DND-41 (cell line): ENCODE data around the gene NXPE3.
"Not testable (repeated sequence)": the region's sequence is repeated elsewhere in the genome, so short reads cannot be mapped to it uniquely, and the experiment has no call there.

Source experiments
- ATAC-seq: fragments of 200-7000 bp; cut with Tn5 transposase; 3 replicates; pipeline ENCODE4 v1.9.1; 2021; ENCODE audit warnings: low read depth; ENCODE audit not compliant: insufficient read depth
- DNase-seq: peaks from one replicate; pipeline ENCODE4 v3.0.0-alpha.2; 2020
- H2AFZ ChIP-seq: 2 replicates; pipeline ENCODE4 v1.6.0; 2012; ENCODE audit warnings: low read depth, low read length
- H3K27ac ChIP-seq: 2 replicates; pipeline ENCODE4 v1.5.1; 2012; ENCODE audit warnings: low read length, inconsistent platforms
- H3K27me3 ChIP-seq: fragments of 200-600 bp; sonication (generic); 2 replicates; pipeline ENCODE4 v1.6.0; 2012; ENCODE audit warnings: low read length, mild to moderate bottlenecking, inconsistent platforms; ENCODE audit not compliant: insufficient read depth, poor library complexity
- H3K36me3 ChIP-seq: 2 replicates; pipeline ENCODE4 v1.5.1; 2012; ENCODE audit warnings: low read length, inconsistent platforms; ENCODE audit not compliant: insufficient read depth
- H3K4me1 ChIP-seq: 2 replicates; pipeline ENCODE4 v1.5.1; 2012; ENCODE audit warnings: mild to moderate bottlenecking, low read length; ENCODE audit not compliant: insufficient read depth
- H3K4me2 ChIP-seq: 2 replicates; pipeline ENCODE4 v1.6.0; 2012; ENCODE audit warnings: mild to moderate bottlenecking, moderate library complexity, low read length, inconsistent platforms; ENCODE audit not compliant: insufficient read depth
- H3K4me3 ChIP-seq, 2 experiments: fragments of 200-600 bp in 1 of 2; shearing (Covaris generic) in 1 of 2; 2 replicates each; pipeline ENCODE4 v1.5.1; 2012 to 2016; ENCODE audit warnings: inconsistent platforms in 2 of 2, low read length in 2 of 2, mild to moderate bottlenecking in 2 of 2, low read depth in 1 of 2, moderate library complexity in 1 of 2
- H3K79me2 ChIP-seq: 2 replicates; pipeline ENCODE4 v1.6.0; 2012; ENCODE audit warnings: low read length, inconsistent platforms; ENCODE audit not compliant: insufficient read depth
- H3K9ac ChIP-seq: 2 replicates; pipeline ENCODE4 v1.6.0; 2012; ENCODE audit warnings: low read depth, mild to moderate bottlenecking, inconsistent platforms, low read length, moderate library complexity
- H3K9me3 ChIP-seq: 2 replicates; pipeline ENCODE4 v1.5.1; 2012; ENCODE audit warnings: low read length, moderate library complexity, mild to moderate bottlenecking, inconsistent platforms; ENCODE audit not compliant: insufficient read depth, severe bottlenecking
- H4K20me1 ChIP-seq: 2 replicates; pipeline ENCODE4 v1.6.0; 2012; ENCODE audit warnings: low read length; ENCODE audit not compliant: insufficient read depth
- EZH2 ChIP-seq: IDR thresholded peaks from 3 replicates; pipeline ENCODE4 v1.6.1; 2012; ENCODE audit warnings: borderline replicate concordance, low read depth, mild to moderate bottlenecking, moderate library complexity, low read length, inconsistent platforms; ENCODE audit not compliant: severe bottlenecking
- TF ChIP-seq, protein P1 (sequence below): IDR thresholded peaks from 2 replicates; pipeline ENCODE4 v1.5.1; 2012; ENCODE audit warnings: borderline replicate concordance, low read length, moderate library complexity, mild to moderate bottlenecking; ENCODE audit not compliant: poor library complexity, severe bottlenecking; ENCODE audit errors: extremely low read depth

NXPE3 gene

DNA sequence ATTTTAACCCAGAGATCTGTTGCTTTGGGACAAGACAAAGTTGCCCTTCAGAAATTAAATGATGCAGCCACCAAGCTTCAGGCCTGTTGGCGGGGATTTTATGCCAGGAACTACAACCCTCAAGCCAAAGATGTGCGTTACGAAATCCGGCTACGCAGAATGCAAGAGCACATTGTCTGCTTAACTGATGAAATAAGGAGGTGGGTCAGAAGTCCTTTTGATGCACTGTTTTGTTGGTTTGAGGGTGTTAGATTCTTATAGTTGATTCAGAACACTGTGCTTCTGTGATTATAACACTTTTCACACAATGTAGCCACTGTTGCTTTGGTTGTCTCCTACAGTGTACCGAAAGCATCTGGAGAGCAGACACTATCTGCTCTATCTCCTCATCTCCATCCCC, 20.8 kb upstream of the NXPE3 start:
- H4K20me1 ChIP-seq = peaks cover 4% of the 10 kb centered on the region; the same call in 1 of the 2 replicates
- H3K27ac ChIP-seq = no peak overlapping the region
- no peaks in the 10 kb centered on the region for H3K27me3 ChIP-seq
- no peaks in the 10 kb centered on the region for H3K4me1 ChIP-seq
- no peak overlapping the region for H3K4me3 ChIP-seq
- no peaks in the 10 kb centered on the region for H3K9me3 ChIP-seq
- peaks cover 6% of the 10 kb centered on the region; the same call in 1 of the 2 replicates for H3K79me2 ChIP-seq
- no peak overlapping the region for H3K4me2 ChIP-seq
- H3K9ac ChIP-seq = no peak overlapping the region
- H3K36me3 ChIP-seq = peaks cover 87% of the 10 kb centered on the region
- DNase-seq = no peak
- TF ChIP-seq EZH2 = no peak
- TF ChIP-seq, protein P1, sequence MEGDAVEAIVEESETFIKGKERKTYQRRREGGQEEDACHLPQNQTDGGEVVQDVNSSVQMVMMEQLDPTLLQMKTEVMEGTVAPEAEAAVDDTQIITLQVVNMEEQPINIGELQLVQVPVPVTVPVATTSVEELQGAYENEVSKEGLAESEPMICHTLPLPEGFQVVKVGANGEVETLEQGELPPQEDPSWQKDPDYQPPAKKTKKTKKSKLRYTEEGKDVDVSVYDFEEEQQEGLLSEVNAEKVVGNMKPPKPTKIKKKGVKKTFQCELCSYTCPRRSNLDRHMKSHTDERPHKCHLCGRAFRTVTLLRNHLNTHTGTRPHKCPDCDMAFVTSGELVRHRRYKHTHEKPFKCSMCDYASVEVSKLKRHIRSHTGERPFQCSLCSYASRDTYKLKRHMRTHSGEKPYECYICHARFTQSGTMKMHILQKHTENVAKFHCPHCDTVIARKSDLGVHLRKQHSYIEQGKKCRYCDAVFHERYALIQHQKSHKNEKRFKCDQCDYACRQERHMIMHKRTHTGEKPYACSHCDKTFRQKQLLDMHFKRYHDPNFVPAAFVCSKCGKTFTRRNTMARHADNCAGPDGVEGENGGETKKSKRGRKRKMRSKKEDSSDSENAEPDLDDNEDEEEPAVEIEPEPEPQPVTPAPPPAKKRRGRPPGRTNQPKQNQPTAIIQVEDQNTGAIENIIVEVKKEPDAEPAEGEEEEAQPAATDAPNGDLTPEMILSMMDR = no peak
- H2AFZ ChIP-seq = no peak overlapping the region
- ATAC-seq = no peak

DNA sequence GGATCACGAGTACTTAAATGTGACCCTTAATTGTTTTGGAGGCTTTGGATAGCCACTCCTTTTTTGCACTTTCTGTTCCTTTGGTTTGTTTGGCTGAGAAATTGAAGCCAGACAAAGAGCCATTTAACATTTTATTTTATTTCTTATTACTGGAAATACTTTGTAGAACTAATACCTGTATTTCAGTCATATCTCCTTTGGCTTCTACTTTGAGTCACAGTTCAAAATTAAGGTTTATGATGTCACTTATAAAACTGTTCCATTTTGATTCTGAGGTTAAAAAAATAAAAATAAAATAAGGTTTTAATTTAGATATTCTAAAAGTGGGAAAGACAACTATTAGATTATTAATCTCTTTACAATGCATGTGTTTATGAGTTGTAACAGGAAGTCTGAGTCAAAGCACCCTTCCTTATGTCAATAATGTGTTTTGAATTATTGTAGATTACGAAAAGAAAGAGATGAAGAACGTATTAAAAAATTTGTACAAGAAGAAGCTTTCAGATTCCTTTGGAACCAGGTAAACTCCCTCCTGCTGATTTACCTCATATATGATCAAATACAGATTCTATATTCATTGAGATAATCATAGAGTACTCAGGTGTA, 16.9 kb upstream of the NXPE3 start:
- no peak for ATAC-seq
- Histone ChIP-seq H3K36me3 (peaks cover 87% of the 10 kb centered on the region), H3K27me3 (no peaks in the 10 kb centered on the region), H2AFZ (no peak overlapping the region), H3K4me2 (no peak overlapping the region), H3K9me3 (no peaks in the 10 kb centered on the region), H3K79me2 (peaks cover 3% of the 10 kb centered on the region; the same call in 1 of the 2 replicates), H4K20me1 (0 out of 2 replicates have a peak, but pooled peaks cover 4% of the 10 kb centered on the region), H3K27ac (no peak overlapping the region), H3K4me1 (no peaks in the 10 kb centered on the region), H3K9ac (no peak overlapping the region), H3K4me3 (no peak overlapping the region)
- no peak for DNase-seq
- no peak for TF ChIP-seq EZH2
- TF ChIP-seq, protein P1 = no peak

DNA sequence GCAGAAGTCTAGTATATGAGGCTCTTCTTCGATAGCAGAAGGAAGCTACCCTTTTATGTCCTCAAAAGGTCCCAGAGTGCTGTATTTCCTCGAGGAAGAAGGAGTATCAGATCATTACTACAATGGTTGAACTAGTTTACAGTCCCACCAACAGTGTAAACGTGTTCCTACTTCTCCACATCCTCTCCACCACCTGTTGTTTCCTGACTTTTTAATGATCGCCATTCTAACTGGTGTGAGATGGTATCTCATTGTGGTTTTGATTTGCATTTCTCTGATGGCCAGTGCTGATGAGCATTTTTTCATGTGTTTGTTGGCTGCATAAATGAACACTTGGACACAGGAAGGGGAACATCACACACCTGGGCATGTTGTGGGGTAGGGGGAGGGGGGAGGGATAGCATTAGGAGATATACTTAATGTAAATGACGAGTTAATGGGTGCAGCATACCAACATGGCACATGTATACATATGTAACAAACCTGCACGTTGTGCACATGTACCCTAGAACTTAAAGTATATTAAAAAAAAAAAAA, 1.2 kb upstream of the NXPE3 start:
- peak overlapping the region; percentile 78; the same call in 1 of the 2 replicates for H3K4me2 ChIP-seq

DNA sequence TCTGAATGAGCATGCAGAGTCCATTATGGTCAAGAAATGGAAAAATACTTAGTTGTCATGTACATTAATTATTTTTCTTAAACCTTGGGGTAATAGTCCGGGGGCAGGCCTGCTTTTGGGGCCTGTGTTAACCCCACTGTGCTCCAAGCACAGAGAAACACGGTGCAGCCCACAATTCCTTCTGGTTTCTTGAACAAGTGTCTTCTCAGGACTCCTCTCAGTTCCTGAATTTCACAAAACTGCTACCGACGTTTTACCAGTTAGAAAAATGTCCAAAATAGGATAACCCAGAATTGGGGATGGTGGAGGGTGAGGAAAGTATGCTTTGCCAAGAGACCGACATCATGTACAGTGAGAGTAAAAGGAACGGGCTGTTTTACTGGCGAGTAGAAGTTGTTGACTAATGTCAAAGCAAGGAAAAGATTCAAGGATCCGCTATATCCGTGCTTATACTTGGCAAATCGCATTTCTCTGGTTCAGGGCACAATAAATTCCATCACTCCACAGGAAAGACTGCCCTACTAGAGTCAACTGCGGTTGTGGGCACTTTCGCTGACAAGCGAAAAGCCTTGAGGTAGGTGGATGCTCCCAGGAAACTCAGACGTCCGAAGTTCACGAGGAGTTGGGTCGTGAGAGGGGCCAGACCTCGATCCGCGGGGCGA, 495 bp upstream of the NXPE3 start:
- TF ChIP-seq EZH2 = no peak
- TF ChIP-seq, protein P1 = no peak
- H3K27me3 ChIP-seq = no peaks in the 10 kb centered on the region
- DNase-seq (no peak), ATAC-seq (peak; percentile 0; the same call in 2 of the 3 replicates)
- H3K36me3 ChIP-seq = peaks cover 8% of the 10 kb centered on the region
- H2AFZ ChIP-seq = peak overlapping the region; percentile 95
- peak overlapping the region; percentile 65 for H3K9ac ChIP-seq
- H3K27ac ChIP-seq = peak overlapping the region; percentile 90
- H3K9me3 ChIP-seq = no peaks in the 10 kb centered on the region
- peaks cover 41% of the 10 kb centered on the region for H3K4me1 ChIP-seq
- peaks cover 28% of the 10 kb centered on the region for H3K79me2 ChIP-seq
- H3K4me3 ChIP-seq = peak overlapping the region; percentile 63 to 66; a peak in 3 of 4 replicates
- H3K4me2 ChIP-seq = peak overlapping the region; percentile 78
- H4K20me1 ChIP-seq = peaks cover 3% of the 10 kb centered on the region; the same call in 1 of the 2 replicates

More for the DNA sequence above, 1.2 kb upstream of the NXPE3 start:
- not testable (repeated sequence) for ATAC-seq, DNase-seq, H3K4me3 ChIP-seq, H4K20me1 ChIP-seq, H3K9ac ChIP-seq, H3K9me3 ChIP-seq, H3K27me3 ChIP-seq, H3K36me3 ChIP-seq
- peaks cover 41% of the 10 kb centered on the region for H3K4me1 ChIP-seq
- peak overlapping the region; percentile 53 for H3K27ac ChIP-seq
- H3K79me2 ChIP-seq = peaks cover 28% of the 10 kb centered on the region
- H2AFZ ChIP-seq = peak overlapping the region; percentile 51; the same call in 1 of the 2 replicates
